Tibial nerve (tissue), 4 donors: ENCODE results near the gene FGF6. TPM values are rescaled to one million over a fixed set of nuclear protein-coding genes. Genes with fewer than 3 reads are reported as not detected.

Source experiments
- DNase-seq, 2 donors: peaks; one replicate each; pipeline ENCODE4 v3.0.0-alpha.2; 2019; ENCODE audit warnings: low spot score in 2 of 2
- H3K27ac ChIP-seq, 4 donors: fragments of 200-600 bp; sonication (generic) in 3 of 4; one replicate each; pipeline ENCODE4 v1.5.1; 2017 to 2019; ENCODE audit warnings: mild to moderate bottlenecking in 1 of 4
- H3K27me3 ChIP-seq, 2 donors: fragments of 200-600 bp; sonication (generic) in 1 of 2; one replicate each; pipeline versions ENCODE4 v1.5.1 to v1.6.0; 2017 to 2019
- H3K36me3 ChIP-seq, 3 donors: fragments of 200-600 bp; sonication (generic); one replicate each; pipeline ENCODE4 v1.5.1; 2018 to 2019
- H3K4me1 ChIP-seq, 4 donors: fragments of 200-600 bp; sonication (generic) in 3 of 4; one replicate each; pipeline ENCODE4 v1.5.1; 2017 to 2019
- H3K4me3 ChIP-seq, 4 donors: fragments of 200-600 bp; sonication (generic) in 3 of 4; one replicate each; pipeline ENCODE4 v1.5.1; 2017 to 2019; ENCODE audit warnings: mild to moderate bottlenecking in 1 of 4, moderate library complexity in 1 of 4
- H3K9me3 ChIP-seq, 4 donors: fragments of 200-600 bp; sonication (generic) in 3 of 4; one replicate each; pipeline ENCODE4 v1.5.1; 2017 to 2019
- EP300 ChIP-seq, 2 donors: sonication (generic); formaldehyde crosslinking; IDR thresholded peaks; one replicate each; pipeline ENCODE4 v1.6.1; 2017; ENCODE audit warnings: antibody characterized with exemption in 2 of 2, mild to moderate bottlenecking in 1 of 2
- POLR2A ChIP-seq, 2 donors: fragments of 450-650 bp; IDR thresholded peaks; one replicate each; pipeline ENCODE4 v1.6.1; 2017; ENCODE audit warnings: antibody characterized with exemption in 2 of 2, mild to moderate bottlenecking in 2 of 2, moderate library complexity in 2 of 2
- WGBS, 2 donors: methylation state at CpG; one replicate each; pipeline ENCODE4 v1.1.5; 2018; 5-methylcytosine and 5-hydroxymethylcytosine counted together
- total RNA-seq, 4 donors: library from RNA; depleted of rRNA; stranded (reverse); fragments of >200 nt; gene quantifications; one replicate each; pipeline ENCODE4 v1.1.0, GENCODE V29; 2016
- TF ChIP-seq, protein P1 (sequence below), 5 experiments: fragments of 200-600 bp in 3 of 5; fragments of 450-650 bp in 2 of 5; sonication (generic) in 3 of 5; IDR thresholded peaks; one replicate each; pipeline ENCODE4 v1.5.1; 2016 to 2019; ENCODE audit warnings: antibody characterized with exemption in 5 of 5, mild to moderate bottlenecking in 3 of 5, moderate library complexity in 2 of 5

FGF6 gene, protein sequence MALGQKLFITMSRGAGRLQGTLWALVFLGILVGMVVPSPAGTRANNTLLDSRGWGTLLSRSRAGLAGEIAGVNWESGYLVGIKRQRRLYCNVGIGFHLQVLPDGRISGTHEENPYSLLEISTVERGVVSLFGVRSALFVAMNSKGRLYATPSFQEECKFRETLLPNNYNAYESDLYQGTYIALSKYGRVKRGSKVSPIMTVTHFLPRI
- total RNA-seq, result not detected

DNA sequence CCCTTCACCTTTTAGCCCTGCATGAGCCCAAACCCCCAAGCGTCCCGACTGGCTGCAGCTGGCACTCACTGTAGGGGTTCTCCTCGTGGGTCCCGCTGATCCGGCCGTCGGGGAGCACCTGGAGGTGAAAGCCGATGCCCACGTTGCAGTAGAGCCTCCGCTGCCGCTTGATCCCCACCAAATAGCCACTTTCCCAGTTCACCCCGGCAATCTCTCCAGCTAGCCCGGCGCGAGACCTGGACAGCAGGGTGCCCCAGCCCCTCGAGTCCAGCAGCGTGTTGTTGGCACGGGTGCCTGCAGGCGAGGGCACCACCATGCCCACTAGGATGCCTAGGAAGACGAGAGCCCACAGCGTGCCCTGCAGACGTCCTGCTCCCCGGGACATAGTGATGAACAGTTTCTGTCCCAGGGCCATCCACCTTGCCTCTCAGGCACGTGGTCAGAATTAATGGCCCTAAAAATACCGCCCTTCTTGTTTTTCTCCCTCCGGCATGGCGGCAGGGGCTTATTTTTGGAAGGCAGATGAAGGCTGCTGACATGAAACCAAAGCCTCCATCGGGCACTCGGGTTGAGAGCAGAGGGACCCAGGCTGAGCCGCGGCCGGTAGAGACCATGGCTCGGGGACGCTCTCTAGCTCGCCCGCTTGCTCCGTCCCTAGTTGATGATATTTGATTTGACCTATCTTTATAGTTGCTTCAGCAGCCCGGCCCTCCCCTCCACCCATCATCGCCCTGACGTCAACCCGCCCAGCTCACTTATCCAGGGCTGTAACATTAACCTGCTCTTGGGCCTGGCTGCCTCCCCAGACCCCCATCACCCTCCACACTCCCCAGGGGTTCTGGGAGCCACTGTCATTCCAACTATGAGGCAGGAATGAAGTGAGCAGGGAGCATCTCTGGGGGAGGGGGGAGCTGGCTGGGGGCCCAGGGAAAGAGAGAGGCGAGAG, at the start of gene FGF6:
TSS of gene FGF6 (minus strand) at position 660 of the 946 bp plus-strand sequence. CDS start at position 415, 245 bp downstream.
- Histone ChIP-seq H3K9me3 (no peaks in the 10 kb centered on the region), H3K27ac (no peak within 1 kb of the TSS), H3K4me1 (no peaks in the 10 kb centered on the region), H3K36me3 (no peaks in the 10 kb centered on the region), H3K4me3 (no peak within 1 kb of the TSS), H3K27me3 (no peaks in the 10 kb centered on the region)
- no peak for DNase-seq
- TF ChIP-seq POLR2A (IDR thresholded peaks at IDR 0.05) (no peak), EP300 (IDR thresholded peaks at IDR 0.05) (no peak)
- TF ChIP-seq, protein P1, sequence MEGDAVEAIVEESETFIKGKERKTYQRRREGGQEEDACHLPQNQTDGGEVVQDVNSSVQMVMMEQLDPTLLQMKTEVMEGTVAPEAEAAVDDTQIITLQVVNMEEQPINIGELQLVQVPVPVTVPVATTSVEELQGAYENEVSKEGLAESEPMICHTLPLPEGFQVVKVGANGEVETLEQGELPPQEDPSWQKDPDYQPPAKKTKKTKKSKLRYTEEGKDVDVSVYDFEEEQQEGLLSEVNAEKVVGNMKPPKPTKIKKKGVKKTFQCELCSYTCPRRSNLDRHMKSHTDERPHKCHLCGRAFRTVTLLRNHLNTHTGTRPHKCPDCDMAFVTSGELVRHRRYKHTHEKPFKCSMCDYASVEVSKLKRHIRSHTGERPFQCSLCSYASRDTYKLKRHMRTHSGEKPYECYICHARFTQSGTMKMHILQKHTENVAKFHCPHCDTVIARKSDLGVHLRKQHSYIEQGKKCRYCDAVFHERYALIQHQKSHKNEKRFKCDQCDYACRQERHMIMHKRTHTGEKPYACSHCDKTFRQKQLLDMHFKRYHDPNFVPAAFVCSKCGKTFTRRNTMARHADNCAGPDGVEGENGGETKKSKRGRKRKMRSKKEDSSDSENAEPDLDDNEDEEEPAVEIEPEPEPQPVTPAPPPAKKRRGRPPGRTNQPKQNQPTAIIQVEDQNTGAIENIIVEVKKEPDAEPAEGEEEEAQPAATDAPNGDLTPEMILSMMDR (IDR thresholded peaks at IDR 0.05), result no peak
- WGBS, 2 donors, result 90% methylated on average over 39 to 41 of the region's 42 CpGs

DNA sequence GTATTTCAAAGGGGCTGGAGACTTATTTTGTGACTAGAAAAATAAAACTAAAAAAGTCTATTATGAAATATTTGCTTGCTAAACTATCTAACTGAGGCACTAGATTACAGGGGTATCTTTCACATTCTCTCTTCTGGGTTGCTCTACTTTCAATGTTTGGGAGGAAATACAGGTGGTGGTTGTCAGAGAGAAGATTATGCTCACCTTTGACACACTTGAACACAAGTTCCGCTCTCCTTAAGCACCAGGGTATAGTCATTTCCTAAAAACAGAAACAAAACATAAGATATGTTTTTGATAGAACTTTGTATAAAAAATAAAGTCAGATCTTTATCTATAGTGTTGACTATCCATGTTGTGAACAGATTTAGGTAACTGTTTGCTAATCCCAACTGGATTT, 45.4 kb upstream of the FGF6 start:
- Histone ChIP-seq H3K36me3 (peaks cover 1 to 61% (median 2%) of the 10 kb centered on the region in 3 donors), H3K4me3 (no peak overlapping the region), H3K27me3 (no peaks in the 10 kb centered on the region), H3K9me3 (no peaks in the 10 kb centered on the region), H3K27ac (no peak overlapping the region), H3K4me1 (no peaks in the 10 kb centered on the region)
- DNase-seq, result no peak
- TF ChIP-seq, protein P1 (IDR thresholded peaks at IDR 0.05), result no peak
- TF ChIP-seq POLR2A (IDR thresholded peaks at IDR 0.05), result no peak
- no peak for TF ChIP-seq EP300 (IDR thresholded peaks at IDR 0.05)
- WGBS, 2 donors, result 94 to 98% methylated on average over 1 of the region's 1 CpG

DNA sequence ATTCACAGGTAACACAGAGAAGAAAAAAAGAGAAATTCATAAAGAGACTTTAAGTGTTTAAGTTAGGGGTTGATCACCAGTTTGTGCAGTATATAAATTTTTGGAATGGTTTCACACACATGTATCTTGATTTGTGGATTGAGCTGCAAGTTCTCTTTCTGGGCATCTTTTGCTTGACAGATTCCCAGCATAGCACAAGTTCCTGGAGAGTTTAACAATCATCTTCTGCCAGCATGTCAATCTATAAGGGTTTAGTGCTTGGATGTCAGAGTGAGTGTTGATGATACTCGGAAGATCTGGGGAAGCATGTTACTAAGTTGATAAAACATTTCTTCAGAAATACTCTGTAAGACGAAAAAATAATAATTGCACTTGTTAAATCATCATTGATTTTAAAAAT, 43.9 kb upstream of the FGF6 start:
- 93 to 94% methylated on average over 2 of the region's 2 CpGs for WGBS, 2 donors
- TF ChIP-seq EP300 (IDR thresholded peaks at IDR 0.05) (no peak), POLR2A (IDR thresholded peaks at IDR 0.05) (no peak)
- TF ChIP-seq, protein P1 (IDR thresholded peaks at IDR 0.05), result no peak
- Histone ChIP-seq H3K36me3 (peaks cover 0 to 52% (median 0%) of the 10 kb centered on the region in 3 donors), H3K4me3 (no peak overlapping the region), H3K27ac (no peak overlapping the region), H3K4me1 (no peaks in the 10 kb centered on the region), H3K27me3 (no peaks in the 10 kb centered on the region), H3K9me3 (no peaks in the 10 kb centered on the region)
- no peak for DNase-seq

DNA sequence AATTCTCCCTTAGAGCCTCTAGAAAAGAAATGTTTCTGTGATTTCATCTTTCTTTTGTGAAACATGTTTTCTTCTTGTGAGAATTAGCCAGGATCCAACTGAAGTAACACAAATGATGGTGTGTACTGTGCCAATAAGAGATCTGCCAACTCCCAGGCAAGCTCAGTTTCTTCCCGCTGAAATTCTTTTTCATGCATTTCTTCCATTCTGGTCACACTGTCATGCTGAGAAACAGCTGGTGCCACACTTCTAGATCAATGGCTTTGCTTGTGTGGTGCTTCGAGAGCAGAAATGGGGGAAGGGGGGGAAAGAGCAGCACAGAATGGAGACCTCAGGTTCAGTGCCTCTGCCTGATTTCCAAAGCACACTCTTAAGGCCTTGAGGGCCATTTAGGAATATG, 41.4 kb upstream of the FGF6 start:
- no peak for DNase-seq
- Histone ChIP-seq H3K36me3 (peaks cover 0 to 49% (median 0%) of the 10 kb centered on the region in 3 donors), H3K27me3 (no peaks in the 10 kb centered on the region), H3K4me3 (no peak overlapping the region), H3K4me1 (no peaks in the 10 kb centered on the region), H3K27ac (no peak overlapping the region), H3K9me3 (no peaks in the 10 kb centered on the region)
- TF ChIP-seq, protein P1 (IDR thresholded peaks at IDR 0.05), result no peak
- no peak for TF ChIP-seq POLR2A (IDR thresholded peaks at IDR 0.05)
- TF ChIP-seq EP300 (IDR thresholded peaks at IDR 0.05), result no peak
- WGBS, 2 donors, result 47 to 66% methylated on average over 2 of the region's 2 CpGs
